HepG2 (cell line): ENCODE data around the gene GJD3. TPM values are rescaled to one million over a fixed set of nuclear protein-coding genes. Genes with fewer than 3 reads are reported as not detected.
A peak's percentile ranks its signal among the peaks of the same experiment; 100 is the strongest.

ENCODE experiments used
- GATAD1 ChIP-seq: IDR thresholded peaks from 2 replicates; pipeline ENCODE4 v1.6.1; 2016; ENCODE audit warnings: missing genetic modification reagents, missing compliant biosample characterization
- HES4 ChIP-seq: sonication (generic); formaldehyde crosslinking; IDR thresholded peaks from 2 replicates; pipeline ENCODE4 v1.9.0; 2021; ENCODE audit warnings: mild to moderate bottlenecking, missing genetic modification reagents, borderline replicate concordance
- KLF9 ChIP-seq: IDR thresholded peaks from 2 replicates; pipeline ENCODE4 v1.6.1; 2016; ENCODE audit warnings: low read depth
- LCORL ChIP-seq, 2 experiments: fragments of 450-650 bp in 1 of 2; sonication (generic) in 1 of 2; formaldehyde crosslinking in 1 of 2; IDR thresholded peaks; 2 replicates each; pipeline versions ENCODE4 v1.5.0 to v1.6.1; 2017 to 2020; ENCODE audit warnings: antibody characterized with exemption in 1 of 2, missing genetic modification reagents in 1 of 2
- MIER2 ChIP-seq: IDR thresholded peaks from 2 replicates; pipeline ENCODE4 v1.6.1; 2016; ENCODE audit warnings: missing biosample characterization, missing genetic modification reagents
- NFIC ChIP-seq: IDR thresholded peaks from 2 replicates; pipeline ENCODE4 v1.6.1; 2012; ENCODE audit warnings: mild to moderate bottlenecking, low read length, inconsistent platforms
- NFYB ChIP-seq: sonication (generic); formaldehyde crosslinking; IDR thresholded peaks from 2 replicates; pipeline ENCODE4 v1.4.0; 2020; ENCODE audit warnings: missing genetic modification reagents
- PPARG ChIP-seq: conservative IDR thresholded peaks from 2 replicates; pipeline ENCODE4 v1.6.1; 2016; ENCODE audit warnings: missing biosample characterization, missing genetic modification reagents
- PRMT3 ChIP-seq: sonication (generic); formaldehyde crosslinking; IDR thresholded peaks from 2 replicates; pipeline ENCODE4 v1.8.1; 2022; ENCODE audit warnings: low read depth, mild to moderate bottlenecking, moderate library complexity, missing genetic modification reagents, borderline replicate concordance
- SOX6 ChIP-seq, 2 experiments: fragments of 450-650 bp in 1 of 2; sonication (generic) in 1 of 2; formaldehyde crosslinking in 1 of 2; IDR thresholded peaks; 2 replicates each; pipeline versions ENCODE4 v1.4.0 to v1.6.1; 2017 to 2020; ENCODE audit warnings: antibody characterized with exemption in 1 of 2, mild to moderate bottlenecking in 1 of 2, missing genetic modification reagents in 1 of 2
- STAG1 ChIP-seq: sonication (generic); formaldehyde crosslinking; IDR thresholded peaks from 2 replicates; pipeline ENCODE4 v1.4.0; 2020; ENCODE audit warnings: missing genetic modification reagents
- TAF1 ChIP-seq: sonication (generic); formaldehyde crosslinking; IDR thresholded peaks from 2 replicates; pipeline ENCODE4 v1.4.0; 2020; ENCODE audit warnings: missing genetic modification reagents
- TAF15 ChIP-seq: fragments of 200-400 bp; formaldehyde crosslinking; IDR thresholded peaks from one replicate; pipeline ENCODE4 v1.6.1; 2018; ENCODE audit warnings: mild to moderate bottlenecking, low read depth, low read length; ENCODE audit not compliant: poor library complexity, severe bottlenecking
- ZNF34 ChIP-seq: sonication (generic); formaldehyde crosslinking; IDR thresholded peaks from 2 replicates; pipeline ENCODE4 v1.4.0; 2020; ENCODE audit warnings: mild to moderate bottlenecking, missing genetic modification reagents, borderline replicate concordance
- ZNF350 ChIP-seq: sonication (generic); formaldehyde crosslinking; IDR thresholded peaks from 2 replicates; pipeline ENCODE4 v1.4.0; 2020; ENCODE audit warnings: mild to moderate bottlenecking, low read depth, missing genetic modification reagents, borderline replicate concordance
- ZNF724P ChIP-seq: sonication (generic); formaldehyde crosslinking; IDR thresholded peaks from 2 replicates; pipeline ENCODE4 v1.8.0; 2022; ENCODE audit warnings: missing genetic modification reagents, borderline replicate concordance
- polyA plus RNA-seq, 8 experiments: library from polyadenylated mRNA; depleted of rRNA in 3 of 8; stranded (reverse) in 7 of 8; unstranded in 1 of 8; fragments of >200 nt; fragmentation: Illumina TruSeq in 4 of 8; extraction: Trizol in 4 of 8; gene quantifications; 2 replicates each; pipeline versions ENCODE4 v1.2.1 to v1.2.3, GENCODE V29; 2011 to 2016; ENCODE audit warnings: low read depth in 4 of 8, missing spikeins in 1 of 8, mixed read lengths in 1 of 8; ENCODE audit not compliant: insufficient read depth in 1 of 8
- total RNA-seq, 5 experiments: library from RNA; depleted of rRNA; stranded (reverse); fragments of >200 nt; fragmentation: Illumina TruSeq; extraction: Trizol; gene quantifications; 2 replicates each; pipeline ENCODE4 v1.2.3, GENCODE V29; 2016; ENCODE audit warnings: low read depth in 1 of 5
- TF ChIP-seq, protein P1 (sequence below): IDR thresholded peaks from 2 replicates; pipeline ENCODE4 v1.6.1; 2016; ENCODE audit warnings: missing compliant biosample characterization, missing genetic modification reagents, borderline replicate concordance
- TF ChIP-seq, protein P2 (sequence below): IDR thresholded peaks from 2 replicates; pipeline ENCODE4 v1.6.1; 2016; ENCODE audit warnings: low read depth, borderline replicate concordance
- TF ChIP-seq, protein P3 (sequence below): sonication (generic); formaldehyde crosslinking; IDR thresholded peaks from 2 replicates; pipeline ENCODE4 v1.5.0; 2020; ENCODE audit warnings: missing genetic modification reagents, mild to moderate bottlenecking, borderline replicate concordance
- TF ChIP-seq, protein P4 (sequence below): sonication (generic); formaldehyde crosslinking; IDR thresholded peaks from 2 replicates; pipeline ENCODE4 v1.4.0; 2020; ENCODE audit warnings: mild to moderate bottlenecking, low read depth, missing genetic modification reagents
- TF ChIP-seq, protein P5 (sequence below): sonication (generic); formaldehyde crosslinking; IDR thresholded peaks from 2 replicates; pipeline ENCODE4 v1.4.0; 2020; ENCODE audit warnings: missing genetic modification reagents, borderline replicate concordance
- TF ChIP-seq, protein P6 (sequence below): sonication (generic); formaldehyde crosslinking; conservative IDR thresholded peaks from 2 replicates; pipeline ENCODE4 v1.4.0; 2020; ENCODE audit warnings: missing genetic modification reagents

The GJD3 gene
- total and polyA plus RNA-seq, 2 of the 13 experiments (the other 11 are each of a cell fraction or from before 2014, with no cell fraction given): not detected

DNA sequence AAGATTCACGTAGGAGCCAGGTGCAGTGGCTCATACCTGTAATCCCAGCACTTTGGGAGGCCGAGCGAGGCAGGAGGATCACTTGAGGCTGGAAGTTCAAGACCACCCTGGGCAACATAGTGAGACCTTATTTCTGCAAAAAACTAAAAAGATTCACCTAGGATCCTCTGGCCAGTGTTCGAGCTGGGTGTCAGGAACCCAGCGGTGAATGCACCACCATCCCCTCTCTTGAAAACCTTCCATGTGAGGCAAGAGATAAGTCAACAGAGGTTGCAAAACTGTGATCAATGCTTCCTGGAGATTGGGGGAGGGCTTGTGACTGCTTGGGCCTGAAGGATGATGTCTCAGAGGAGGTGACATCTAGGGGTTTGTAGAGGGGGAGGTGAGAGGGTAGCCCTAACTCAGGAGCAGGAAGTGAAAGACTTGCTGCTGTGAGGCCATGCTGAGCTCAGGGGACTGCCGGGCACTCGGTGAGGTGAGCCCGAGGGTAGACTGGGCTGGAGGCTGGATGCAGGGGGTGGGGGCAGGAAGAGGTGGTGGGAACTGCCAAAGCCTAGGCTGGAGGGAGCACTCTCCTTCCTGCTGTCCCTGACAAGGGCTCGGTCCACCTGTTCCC lies 11.7 kb downstream of the GJD3 start (continued):
- TF ChIP-seq, protein P1, sequence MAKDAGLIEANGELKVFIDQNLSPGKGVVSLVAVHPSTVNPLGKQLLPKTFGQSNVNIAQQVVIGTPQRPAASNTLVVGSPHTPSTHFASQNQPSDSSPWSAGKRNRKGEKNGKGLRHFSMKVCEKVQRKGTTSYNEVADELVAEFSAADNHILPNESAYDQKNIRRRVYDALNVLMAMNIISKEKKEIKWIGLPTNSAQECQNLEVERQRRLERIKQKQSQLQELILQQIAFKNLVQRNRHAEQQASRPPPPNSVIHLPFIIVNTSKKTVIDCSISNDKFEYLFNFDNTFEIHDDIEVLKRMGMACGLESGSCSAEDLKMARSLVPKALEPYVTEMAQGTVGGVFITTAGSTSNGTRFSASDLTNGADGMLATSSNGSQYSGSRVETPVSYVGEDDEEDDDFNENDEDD (CRISPR knock-in tag): peak; percentile 59; the same call in 1 of the 2 replicates
- TF ChIP-seq, protein P2, sequence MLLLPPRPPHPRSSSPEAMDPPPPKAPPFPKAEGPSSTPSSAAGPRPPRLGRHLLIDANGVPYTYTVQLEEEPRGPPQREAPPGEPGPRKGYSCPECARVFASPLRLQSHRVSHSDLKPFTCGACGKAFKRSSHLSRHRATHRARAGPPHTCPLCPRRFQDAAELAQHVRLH (CRISPR knock-in tag): peak; percentile 87
- TF ChIP-seq, protein P3, sequence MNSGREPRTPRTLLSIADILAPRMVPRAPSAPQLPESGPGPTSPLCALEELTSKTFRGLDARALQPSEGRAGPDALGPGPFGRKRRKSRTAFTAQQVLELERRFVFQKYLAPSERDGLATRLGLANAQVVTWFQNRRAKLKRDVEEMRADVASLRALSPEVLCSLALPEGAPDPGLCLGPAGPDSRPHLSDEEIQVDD: 0 out of 2 replicates have a peak, but pooled peaks have one; percentile 19
- TF ChIP-seq LCORL (IDR thresholded peaks at IDR 0.05) (no peak; the same call in 1 of the 2 replicates), LCORL (CRISPR knock-in tag; IDR thresholded peaks at IDR 0.05) (peak; percentile 99), ZNF724P (CRISPR knock-in tag) (no peak), GATAD1 (peak; percentile 72), STAG1 (CRISPR knock-in tag) (peak; percentile 26; the same call in 1 of the 2 replicates), ZNF350 (peak; percentile 88), KLF9 (CRISPR knock-in tag) (peak; percentile 53; the same call in 1 of the 2 replicates), SOX6 (IDR thresholded peaks at IDR 0.05) (no peak), SOX6 (CRISPR knock-in tag; IDR thresholded peaks at IDR 0.05) (peak; percentile 86), ZNF34 (no peak), PRMT3 (no peak), PPARG (CRISPR knock-in tag) (peak; percentile 88), TAF15 (no peak), NFYB (CRISPR knock-in tag) (no peak), MIER2 (peak; percentile 80), TAF1 (CRISPR knock-in tag) (no peak), NFIC (0 out of 2 replicates have a peak, but pooled peaks have one; percentile 64), HES4 (no peak)
- TF ChIP-seq, protein P4, sequence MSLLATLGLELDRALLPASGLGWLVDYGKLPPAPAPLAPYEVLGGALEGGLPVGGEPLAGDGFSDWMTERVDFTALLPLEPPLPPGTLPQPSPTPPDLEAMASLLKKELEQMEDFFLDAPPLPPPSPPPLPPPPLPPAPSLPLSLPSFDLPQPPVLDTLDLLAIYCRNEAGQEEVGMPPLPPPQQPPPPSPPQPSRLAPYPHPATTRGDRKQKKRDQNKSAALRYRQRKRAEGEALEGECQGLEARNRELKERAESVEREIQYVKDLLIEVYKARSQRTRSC (CRISPR knock-in tag): no peak
- TF ChIP-seq, protein P5, sequence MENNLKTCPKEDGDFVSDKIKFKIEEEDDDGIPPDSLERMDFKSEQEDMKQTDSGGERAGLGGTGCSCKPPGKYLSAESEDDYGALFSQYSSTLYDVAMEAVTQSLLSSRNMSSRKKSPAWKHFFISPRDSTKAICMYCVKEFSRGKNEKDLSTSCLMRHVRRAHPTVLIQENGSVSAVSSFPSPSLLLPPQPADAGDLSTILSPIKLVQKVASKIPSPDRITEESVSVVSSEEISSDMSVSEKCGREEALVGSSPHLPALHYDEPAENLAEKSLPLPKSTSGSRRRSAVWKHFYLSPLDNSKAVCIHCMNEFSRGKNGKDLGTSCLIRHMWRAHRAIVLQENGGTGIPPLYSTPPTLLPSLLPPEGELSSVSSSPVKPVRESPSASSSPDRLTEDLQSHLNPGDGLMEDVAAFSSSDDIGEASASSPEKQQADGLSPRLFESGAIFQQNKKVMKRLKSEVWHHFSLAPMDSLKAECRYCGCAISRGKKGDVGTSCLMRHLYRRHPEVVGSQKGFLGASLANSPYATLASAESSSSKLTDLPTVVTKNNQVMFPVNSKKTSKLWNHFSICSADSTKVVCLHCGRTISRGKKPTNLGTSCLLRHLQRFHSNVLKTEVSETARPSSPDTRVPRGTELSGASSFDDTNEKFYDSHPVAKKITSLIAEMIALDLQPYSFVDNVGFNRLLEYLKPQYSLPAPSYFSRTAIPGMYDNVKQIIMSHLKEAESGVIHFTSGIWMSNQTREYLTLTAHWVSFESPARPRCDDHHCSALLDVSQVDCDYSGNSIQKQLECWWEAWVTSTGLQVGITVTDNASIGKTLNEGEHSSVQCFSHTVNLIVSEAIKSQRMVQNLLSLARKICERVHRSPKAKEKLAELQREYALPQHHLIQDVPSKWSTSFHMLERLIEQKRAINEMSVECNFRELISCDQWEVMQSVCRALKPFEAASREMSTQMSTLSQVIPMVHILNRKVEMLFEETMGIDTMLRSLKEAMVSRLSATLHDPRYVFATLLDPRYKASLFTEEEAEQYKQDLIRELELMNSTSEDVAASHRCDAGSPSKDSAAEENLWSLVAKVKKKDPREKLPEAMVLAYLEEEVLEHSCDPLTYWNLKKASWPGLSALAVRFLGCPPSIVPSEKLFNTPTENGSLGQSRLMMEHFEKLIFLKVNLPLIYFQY (CRISPR knock-in tag): no peak
- TF ChIP-seq, protein P6, sequence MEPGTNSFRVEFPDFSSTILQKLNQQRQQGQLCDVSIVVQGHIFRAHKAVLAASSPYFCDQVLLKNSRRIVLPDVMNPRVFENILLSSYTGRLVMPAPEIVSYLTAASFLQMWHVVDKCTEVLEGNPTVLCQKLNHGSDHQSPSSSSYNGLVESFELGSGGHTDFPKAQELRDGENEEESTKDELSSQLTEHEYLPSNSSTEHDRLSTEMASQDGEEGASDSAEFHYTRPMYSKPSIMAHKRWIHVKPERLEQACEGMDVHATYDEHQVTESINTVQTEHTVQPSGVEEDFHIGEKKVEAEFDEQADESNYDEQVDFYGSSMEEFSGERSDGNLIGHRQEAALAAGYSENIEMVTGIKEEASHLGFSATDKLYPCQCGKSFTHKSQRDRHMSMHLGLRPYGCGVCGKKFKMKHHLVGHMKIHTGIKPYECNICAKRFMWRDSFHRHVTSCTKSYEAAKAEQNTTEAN (CRISPR knock-in tag): no peak
